Occipital lobe (tissue), 2 donors: ENCODE data around the gene BNC2. TPM values are rescaled to one million over a fixed set of nuclear protein-coding genes. Genes with fewer than 3 reads are reported as not detected.

Experiments used
- DNase-seq: peaks from one replicate; lab custom pipeline; 2025; lab: John Stamatoyannopoulos, UW
- total RNA-seq: library from RNA; depleted of rRNA; stranded (reverse); fragments of >200 nt; gene quantifications from one replicate; pipeline ENCODE4 v1.2.3, GENCODE V29; 2014

BNC2 gene
- total RNA-seq, 1 donor from 2014 or later = 1.6 TPM

GRCh38 chr9:16755467-16756160 lies 114.9 kb downstream of the BNC2 start:
- DNase-seq = no peak

GRCh38 chr9:16754662-16755061 lies 115.8 kb downstream of the BNC2 start:
- no peak for DNase-seq

- no peak for DNase-seq
Measured at GRCh38 chr9:16753256-16753655, 117.2 kb downstream of the BNC2 start.

- no peak for DNase-seq
Measured at GRCh38 chr9:16752601-16753000, 117.9 kb downstream of the BNC2 start.

GRCh38 chr9:16750553-16750952 lies 119.9 kb downstream of the BNC2 start:
- DNase-seq = no peak

GRCh38 chr9:16745359-16745758 lies 125.1 kb downstream of the BNC2 start:
- DNase-seq = no peak

GRCh38 chr9:16744394-16744793 lies 126.1 kb downstream of the BNC2 start:
- DNase-seq = no peak

- DNase-seq = no peak
Measured at GRCh38 chr9:16743375-16743774, 127.1 kb downstream of the BNC2 start.

GRCh38 chr9:16735001-16735400 lies 135.5 kb downstream of the BNC2 start:
- DNase-seq = no peak

- no peak for DNase-seq
Measured at GRCh38 chr9:16732546-16732945, 137.9 kb downstream of the BNC2 start.

GRCh38 chr9:16730162-16730561 lies 140.3 kb downstream of the BNC2 start:
- no peak for DNase-seq

GRCh38 chr9:16729651-16730050 lies 140.8 kb downstream of the BNC2 start:
- no peak for DNase-seq

- no peak for DNase-seq
Measured at GRCh38 chr9:16728137-16728508, 142.3 kb downstream of the BNC2 start.

- DNase-seq = no peak
Measured at GRCh38 chr9:16727452-16728136, 142.9 kb downstream of the BNC2 start.

GRCh38 chr9:16726718-16727451 lies 143.6 kb downstream of the BNC2 start:
- DNase-seq = peak; percentile 33

GRCh38 chr9:16726029-16726428 lies 144.4 kb downstream of the BNC2 start:
- no peak for DNase-seq

- DNase-seq = no peak
Measured at GRCh38 chr9:16725066-16725465, 145.4 kb downstream of the BNC2 start.

GRCh38 chr9:16721972-16722371 lies 148.5 kb downstream of the BNC2 start:
- DNase-seq = no peak

GRCh38 chr9:16720386-16720785 lies 150.1 kb downstream of the BNC2 start:
- DNase-seq = no peak

- DNase-seq = no peak
Measured at GRCh38 chr9:16719921-16720320, 150.5 kb downstream of the BNC2 start.

GRCh38 chr9:16718952-16719351 lies 151.5 kb downstream of the BNC2 start:
- DNase-seq = no peak

GRCh38 chr9:16718296-16718695 lies 152.2 kb downstream of the BNC2 start:
- DNase-seq = no peak

- no peak for DNase-seq
Measured at GRCh38 chr9:16716601-16717000, 153.9 kb downstream of the BNC2 start.
